ENCODE results near the gene ZNF446. TPM values are rescaled to one million over a fixed set of nuclear protein-coding genes. Genes with fewer than 3 reads are reported as not detected.

The ZNF446 gene
- total RNA-seq, 2 donors from 2014 or later, result 7.4 to 10.5 TPM

DNA sequence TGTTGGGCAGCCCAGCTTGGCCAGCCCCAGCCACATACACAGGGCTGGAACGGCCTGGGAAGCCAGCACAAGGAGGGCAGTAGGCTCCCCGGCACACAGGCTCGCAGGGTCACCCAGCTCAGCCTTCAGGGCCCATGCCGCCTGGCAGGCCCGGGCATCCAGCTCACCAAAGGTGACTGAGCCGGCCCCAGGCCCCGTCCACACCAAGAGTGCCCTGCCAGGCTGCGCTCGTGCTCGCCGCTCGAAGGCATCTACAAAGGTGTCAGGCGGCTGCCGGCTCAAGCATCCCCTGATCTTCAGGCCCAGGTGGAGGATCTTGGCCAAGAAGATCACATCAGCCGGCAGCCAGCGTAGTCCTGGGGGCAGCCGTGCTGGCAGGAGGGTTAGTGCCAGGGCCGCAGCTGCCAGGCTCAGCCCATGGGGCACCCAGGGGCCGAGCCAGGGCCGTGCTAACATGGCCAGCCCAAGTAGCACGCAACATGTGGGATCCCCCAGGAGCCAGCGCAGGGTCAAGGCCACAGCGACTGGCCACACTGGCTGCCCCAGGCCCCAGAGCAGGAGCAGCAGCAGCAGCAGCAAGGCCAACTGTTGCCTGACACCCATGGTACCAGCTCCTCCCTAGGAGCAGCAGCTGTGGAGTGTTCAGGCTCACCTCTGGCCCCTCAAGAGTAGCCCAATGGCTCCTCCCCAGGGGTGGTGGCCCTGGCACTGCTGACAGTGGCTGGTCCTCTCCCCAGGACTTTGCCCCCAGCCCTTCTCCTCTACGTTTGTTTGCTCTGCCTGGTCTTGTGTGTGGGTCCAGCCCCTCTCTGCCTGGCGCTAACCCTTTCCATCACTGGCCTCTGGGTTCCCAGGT, 35.4 kb downstream of the ZNF446 start, which contains the start of gene SLC27A5:
Gene SLC27A5, minus strand, starts transcription at position 640 of the 856 bp plus-strand sequence. Its CDS starts 37 bp downstream, at position 603.
- no peaks in the 10 kb centered on the region for H3K4me1 ChIP-seq
- no peaks in the 10 kb centered on the region for H3K9me3 ChIP-seq
- H3K36me3 ChIP-seq, result no peaks in the 10 kb centered on the region
- no peak within 1 kb of the TSS for H3K27ac ChIP-seq
- intact Hi-C loops (cut with DNase I), result no loop called here
- peak within 1 kb of the TSS in 1 of 2 donors; percentile 39 for H3K9ac ChIP-seq (ENCODE audit: low read depth in 2 of 2, low read length in 2 of 2)
- no peaks in the 10 kb centered on the region for H3K27me3 ChIP-seq
- no peak within 1 kb of the TSS for H3K4me3 ChIP-seq
- peak; percentile 54 for DNase-seq
- TF ChIP-seq, protein P1, sequence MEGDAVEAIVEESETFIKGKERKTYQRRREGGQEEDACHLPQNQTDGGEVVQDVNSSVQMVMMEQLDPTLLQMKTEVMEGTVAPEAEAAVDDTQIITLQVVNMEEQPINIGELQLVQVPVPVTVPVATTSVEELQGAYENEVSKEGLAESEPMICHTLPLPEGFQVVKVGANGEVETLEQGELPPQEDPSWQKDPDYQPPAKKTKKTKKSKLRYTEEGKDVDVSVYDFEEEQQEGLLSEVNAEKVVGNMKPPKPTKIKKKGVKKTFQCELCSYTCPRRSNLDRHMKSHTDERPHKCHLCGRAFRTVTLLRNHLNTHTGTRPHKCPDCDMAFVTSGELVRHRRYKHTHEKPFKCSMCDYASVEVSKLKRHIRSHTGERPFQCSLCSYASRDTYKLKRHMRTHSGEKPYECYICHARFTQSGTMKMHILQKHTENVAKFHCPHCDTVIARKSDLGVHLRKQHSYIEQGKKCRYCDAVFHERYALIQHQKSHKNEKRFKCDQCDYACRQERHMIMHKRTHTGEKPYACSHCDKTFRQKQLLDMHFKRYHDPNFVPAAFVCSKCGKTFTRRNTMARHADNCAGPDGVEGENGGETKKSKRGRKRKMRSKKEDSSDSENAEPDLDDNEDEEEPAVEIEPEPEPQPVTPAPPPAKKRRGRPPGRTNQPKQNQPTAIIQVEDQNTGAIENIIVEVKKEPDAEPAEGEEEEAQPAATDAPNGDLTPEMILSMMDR (IDR thresholded peaks at IDR 0.05), result no peak

DNA sequence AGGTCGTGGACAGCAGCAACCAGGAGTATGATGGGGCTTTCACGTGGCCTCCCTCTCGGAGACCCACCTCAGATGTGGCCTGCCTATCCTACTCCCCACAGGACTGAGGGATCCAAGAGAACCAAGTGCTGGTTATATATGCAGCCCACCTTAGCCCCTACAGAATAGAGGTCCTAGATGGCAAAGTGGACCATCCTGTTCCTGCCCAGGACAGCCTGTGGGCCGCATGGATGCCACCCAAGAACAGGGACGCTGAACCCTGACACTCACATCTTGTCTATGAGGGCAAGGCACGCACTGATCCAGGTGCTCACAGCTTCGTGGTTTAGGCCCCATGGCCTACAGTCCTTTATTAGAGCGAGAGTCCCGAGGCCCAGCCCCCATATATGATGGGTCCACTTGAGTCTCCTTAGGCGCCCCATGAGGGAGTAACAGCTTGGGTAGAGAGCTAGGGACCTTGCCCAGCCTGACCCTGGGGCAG, 37.1 kb downstream of the ZNF446 start:
- Histone ChIP-seq H3K9ac (ENCODE audit: low read depth in 2 of 2, low read length in 2 of 2) (peak overlapping the region in 1 of 2 donors; percentile 34), H3K4me3 (no peak overlapping the region), H3K27ac (no peak overlapping the region), H3K36me3 (peaks cover 6% of the 10 kb centered on the region), H3K27me3 (no peaks in the 10 kb centered on the region), H3K4me1 (peaks cover 5% of the 10 kb centered on the region), H3K9me3 (no peaks in the 10 kb centered on the region)
- TF ChIP-seq, protein P1 (IDR thresholded peaks at IDR 0.05), result no peak
- intact Hi-C loops (cut with DNase I), result no loop called here
- no peak for DNase-seq

DNA sequence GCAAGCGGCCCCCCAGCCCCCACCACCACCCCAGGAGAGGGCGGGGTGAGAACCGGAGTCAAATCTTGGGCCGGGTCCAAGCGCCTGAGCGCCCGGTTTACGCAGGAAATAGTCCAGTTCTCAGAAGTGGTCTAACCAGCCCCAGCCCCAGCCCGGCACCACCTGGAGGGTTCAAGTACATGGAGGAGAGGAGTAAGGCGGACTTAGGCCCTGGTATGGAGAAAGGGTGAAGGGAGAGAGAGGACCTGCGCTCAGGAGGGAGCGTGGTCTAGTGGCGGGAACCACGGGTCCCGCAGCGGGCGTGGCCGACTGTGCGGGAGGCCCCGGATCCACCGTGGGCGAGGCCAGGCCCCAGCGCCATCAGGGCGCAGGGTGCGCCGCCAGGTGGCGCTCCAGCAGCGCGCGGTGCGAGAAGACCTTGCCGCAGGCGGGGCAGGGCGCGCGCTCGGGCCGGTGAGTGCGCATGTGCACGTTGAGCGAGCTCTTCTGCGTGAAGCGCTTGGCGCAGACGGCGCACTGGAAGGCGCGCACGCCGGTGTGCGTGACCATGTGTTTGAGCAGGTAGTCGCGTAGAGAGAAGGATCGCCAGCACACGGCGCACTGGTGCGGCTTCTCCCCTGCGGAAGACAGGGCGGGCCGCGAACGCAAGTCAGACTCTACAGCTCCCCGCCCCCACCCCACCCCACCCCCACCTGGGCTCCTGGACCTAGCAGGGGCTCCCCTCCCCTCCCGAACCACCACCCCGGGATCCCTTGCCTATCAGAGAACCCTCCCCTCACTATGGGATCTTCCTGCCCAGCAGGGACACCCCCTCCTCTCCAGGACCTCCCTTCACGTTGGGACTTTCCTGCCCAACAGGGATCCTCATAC, 37.8 kb downstream of the ZNF446 start:
- Histone ChIP-seq H3K27me3 (no peaks in the 10 kb centered on the region), H3K9ac (ENCODE audit: low read depth in 2 of 2, low read length in 2 of 2) (peak overlapping the region; percentile 57 to 70), H3K9me3 (no peaks in the 10 kb centered on the region), H3K36me3 (peaks cover 6% of the 10 kb centered on the region), H3K4me1 (peaks cover 5% of the 10 kb centered on the region), H3K4me3 (peak overlapping the region; percentile 40), H3K27ac (peak overlapping the region; percentile 1)
- TF ChIP-seq, protein P1 (IDR thresholded peaks at IDR 0.05), result peak; percentile 96
- intact Hi-C loops (cut with DNase I), result no loop called here
- DNase-seq, result peak; percentile 93

DNA sequence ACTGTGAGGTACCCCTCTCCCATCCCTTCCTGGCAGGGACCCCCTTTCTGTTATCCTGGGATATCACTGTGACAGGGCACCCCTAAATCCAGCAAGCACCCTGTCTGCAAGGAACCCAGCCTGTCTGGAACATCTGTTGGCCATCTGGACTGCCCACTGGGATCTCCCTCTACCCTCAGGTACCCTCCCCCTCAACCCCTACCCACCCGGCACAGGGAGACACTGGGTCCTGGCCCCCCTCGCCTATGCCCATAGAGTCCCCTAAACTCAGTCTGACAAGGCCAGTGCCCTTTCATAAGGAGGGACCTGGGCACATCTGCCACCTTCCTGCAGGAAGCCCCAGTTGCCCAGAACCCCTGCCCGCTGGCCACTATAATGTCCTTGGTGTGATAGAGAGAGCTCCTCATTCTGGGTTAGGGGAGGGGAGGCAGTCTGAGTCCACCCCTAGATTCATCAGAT, 38.4 kb downstream of the ZNF446 start:
- peak overlapping the region; percentile 40 for H3K4me3 ChIP-seq
- peaks cover 6% of the 10 kb centered on the region for H3K36me3 ChIP-seq
- peaks cover 5% of the 10 kb centered on the region for H3K4me1 ChIP-seq
- TF ChIP-seq, protein P1 (IDR thresholded peaks at IDR 0.05), result no peak
- H3K27ac ChIP-seq, result no peak overlapping the region
- no peak for DNase-seq
- no peaks in the 10 kb centered on the region for H3K27me3 ChIP-seq
- no peaks in the 10 kb centered on the region for H3K9me3 ChIP-seq
- H3K9ac ChIP-seq (ENCODE audit: low read depth in 2 of 2, low read length in 2 of 2), result peak overlapping the region in 1 of 2 donors; percentile 57
- intact Hi-C loops (cut with DNase I), result no loop called here

DNA sequence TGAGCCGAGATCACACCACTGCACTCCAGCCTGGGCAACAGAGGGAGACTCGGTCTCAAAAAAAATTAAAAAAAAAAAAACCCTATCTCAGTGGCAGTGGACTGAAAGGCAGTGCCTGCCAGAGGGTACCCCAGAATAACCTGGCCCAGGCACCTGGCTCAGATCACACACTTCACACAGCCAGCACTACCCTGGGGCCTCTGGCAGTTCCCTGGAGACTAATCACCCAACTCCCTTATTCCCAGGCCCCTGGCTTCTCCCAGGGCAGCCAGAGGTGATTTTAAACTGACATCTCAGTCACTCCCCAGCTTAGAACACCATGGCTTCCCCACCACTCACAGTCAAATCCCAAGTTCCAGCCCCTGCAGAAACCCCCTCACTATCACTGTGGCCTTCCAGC, 39.1 kb downstream of the ZNF446 start:
- no peak overlapping the region for H3K27ac ChIP-seq
- no peaks in the 10 kb centered on the region for H3K9me3 ChIP-seq
- no peak for DNase-seq
- H3K4me1 ChIP-seq, result peaks cover 5% of the 10 kb centered on the region
- H3K27me3 ChIP-seq, result no peaks in the 10 kb centered on the region
- intact Hi-C loops (cut with DNase I), result no loop called here
- H3K9ac ChIP-seq (ENCODE audit: low read depth in 2 of 2, low read length in 2 of 2), result no peak overlapping the region
- H3K36me3 ChIP-seq, result peaks cover 6% of the 10 kb centered on the region
- TF ChIP-seq, protein P1 (IDR thresholded peaks at IDR 0.05), result no peak
- no peak overlapping the region for H3K4me3 ChIP-seq

Data from colonic mucosa (tissue), 4 donors.